ENCODE results near the gene CCDC91.

- TF ChIP-seq, protein P1, sequence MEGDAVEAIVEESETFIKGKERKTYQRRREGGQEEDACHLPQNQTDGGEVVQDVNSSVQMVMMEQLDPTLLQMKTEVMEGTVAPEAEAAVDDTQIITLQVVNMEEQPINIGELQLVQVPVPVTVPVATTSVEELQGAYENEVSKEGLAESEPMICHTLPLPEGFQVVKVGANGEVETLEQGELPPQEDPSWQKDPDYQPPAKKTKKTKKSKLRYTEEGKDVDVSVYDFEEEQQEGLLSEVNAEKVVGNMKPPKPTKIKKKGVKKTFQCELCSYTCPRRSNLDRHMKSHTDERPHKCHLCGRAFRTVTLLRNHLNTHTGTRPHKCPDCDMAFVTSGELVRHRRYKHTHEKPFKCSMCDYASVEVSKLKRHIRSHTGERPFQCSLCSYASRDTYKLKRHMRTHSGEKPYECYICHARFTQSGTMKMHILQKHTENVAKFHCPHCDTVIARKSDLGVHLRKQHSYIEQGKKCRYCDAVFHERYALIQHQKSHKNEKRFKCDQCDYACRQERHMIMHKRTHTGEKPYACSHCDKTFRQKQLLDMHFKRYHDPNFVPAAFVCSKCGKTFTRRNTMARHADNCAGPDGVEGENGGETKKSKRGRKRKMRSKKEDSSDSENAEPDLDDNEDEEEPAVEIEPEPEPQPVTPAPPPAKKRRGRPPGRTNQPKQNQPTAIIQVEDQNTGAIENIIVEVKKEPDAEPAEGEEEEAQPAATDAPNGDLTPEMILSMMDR (IDR thresholded peaks at IDR 0.05) = no peak
- TF ChIP-seq POLR2A (IDR thresholded peaks at IDR 0.05) = no peak
Observed at GRCh38 chr12:28346567-28346966, 156.3 kb downstream of the CCDC91 start.
